ENCODE data around the gene LRIF1.

The LRIF1 gene

GRCh38 chr1:110897681-110898080, 66.0 kb downstream of the LRIF1 start:
- intact Hi-C loops (cut with micrococcal nuclease), result no loop called here
- H3K4me3 Mint-ChIP-seq, result no peak overlapping the region
- H3K9me3 Mint-ChIP-seq, result no peaks in the 10 kb centered on the region
- H3K4me1 Mint-ChIP-seq (ENCODE audit: low read depth), result peaks cover 22% of the 10 kb centered on the region
- H3K27ac Mint-ChIP-seq, result no peak overlapping the region
- no peaks in the 10 kb centered on the region for H3K27me3 Mint-ChIP-seq
- H3K36me3 Mint-ChIP-seq (ENCODE audit: low read depth), result peaks cover 100% of the 10 kb centered on the region

Measured in dendritic cell treated with granulocyte-macrophage colony-stimulating factor and Interleukin-4, amounts not matched to agents 40 ng/mL and 50 ng/mL, for 4 days (primary cell).